NT2/D1 (cell line): ENCODE data around the gene PIGM.

Experiments used
- DNase-seq: peaks from one replicate; pipeline ENCODE4 v3.0.0-alpha.2; 2011; ENCODE audit warnings: low read depth, low spot score
- H3K27me3 ChIP-seq: 2 replicates; pipeline ENCODE4 v1.6.0; 2011; ENCODE audit warnings: mild to moderate bottlenecking; ENCODE audit not compliant: insufficient read length, insufficient read depth
- H3K36me3 ChIP-seq: 2 replicates; pipeline ENCODE4 v1.6.1; 2011; ENCODE audit warnings: mild to moderate bottlenecking, low read length, mixed read lengths; ENCODE audit not compliant: insufficient read depth, insufficient read length
- H3K4me1 ChIP-seq: 2 replicates; pipeline ENCODE4 v1.5.1; 2011; ENCODE audit not compliant: insufficient read depth, insufficient read length
- H3K4me3 ChIP-seq: 2 replicates; pipeline ENCODE4 v1.5.1; 2011; ENCODE audit warnings: low read depth; ENCODE audit not compliant: insufficient read length
- H3K9ac ChIP-seq: 2 replicates; pipeline ENCODE4 v1.6.0; 2011; ENCODE audit warnings: low read depth; ENCODE audit not compliant: insufficient read length
- H3K9me3 ChIP-seq: 2 replicates; pipeline ENCODE4 v1.5.1; 2011; ENCODE audit warnings: mild to moderate bottlenecking, low read length; ENCODE audit not compliant: insufficient read depth
- SUZ12 ChIP-seq: IDR thresholded peaks from 2 replicates; pipeline ENCODE4 v1.6.1; 2011; ENCODE audit not compliant: insufficient read length, insufficient read depth; ENCODE audit errors: extremely low read depth
- YY1 ChIP-seq: IDR thresholded peaks from 2 replicates; pipeline ENCODE4 v1.6.1; 2011; ENCODE audit not compliant: insufficient read length, insufficient read depth
- ZNF274 ChIP-seq: IDR thresholded peaks from 2 replicates; pipeline ENCODE4 v1.6.1; 2011; ENCODE audit warnings: mild to moderate bottlenecking, low read depth, low read length

PIGM gene

GRCh38 chr1:160020196-160020595, 11.6 kb downstream of the PIGM start:
- H3K9me3 ChIP-seq: no peaks in the 10 kb centered on the region
- H3K9ac ChIP-seq: no peak overlapping the region
- no peak overlapping the region for H3K4me3 ChIP-seq
- TF ChIP-seq ZNF274 (no peak), SUZ12 (no peak), YY1 (no peak)
- no peak for DNase-seq
- no peaks in the 10 kb centered on the region for H3K4me1 ChIP-seq
- no peaks in the 10 kb centered on the region for H3K36me3 ChIP-seq
- H3K27me3 ChIP-seq: no peaks in the 10 kb centered on the region

GRCh38 chr1:160018900-160019299, 12.9 kb downstream of the PIGM start:
- Histone ChIP-seq H3K4me1 (no peaks in the 10 kb centered on the region), H3K9me3 (no peaks in the 10 kb centered on the region), H3K4me3 (no peak overlapping the region), H3K27me3 (no peaks in the 10 kb centered on the region), H3K9ac (no peak overlapping the region), H3K36me3 (no peaks in the 10 kb centered on the region)
- DNase-seq: no peak
- TF ChIP-seq SUZ12: no peak

GRCh38 chr1:160018347-160018746, 13.4 kb downstream of the PIGM start:
- no peak overlapping the region for H3K4me3 ChIP-seq
- no peaks in the 10 kb centered on the region for H3K27me3 ChIP-seq
- no peaks in the 10 kb centered on the region for H3K4me1 ChIP-seq
- H3K9ac ChIP-seq: no peak overlapping the region
- no peaks in the 10 kb centered on the region for H3K36me3 ChIP-seq
- no peak for TF ChIP-seq SUZ12
- no peak for TF ChIP-seq YY1
- TF ChIP-seq ZNF274: no peak
- DNase-seq: no peak
- H3K9me3 ChIP-seq: no peaks in the 10 kb centered on the region

GRCh38 chr1:160017592-160017991, 14.2 kb downstream of the PIGM start:
- Histone ChIP-seq H3K36me3 (no peaks in the 10 kb centered on the region), H3K9me3 (no peaks in the 10 kb centered on the region), H3K9ac (no peak overlapping the region), H3K27me3 (no peaks in the 10 kb centered on the region), H3K4me1 (no peaks in the 10 kb centered on the region), H3K4me3 (no peak overlapping the region)
- DNase-seq: no peak
- TF ChIP-seq ZNF274 (no peak), SUZ12 (no peak), YY1 (no peak)

GRCh38 chr1:160011781-160012180, 20.0 kb downstream of the PIGM start:
- no peaks in the 10 kb centered on the region for H3K9me3 ChIP-seq
- no peaks in the 10 kb centered on the region for H3K36me3 ChIP-seq
- DNase-seq: no peak
- TF ChIP-seq SUZ12 (no peak), YY1 (no peak), ZNF274 (no peak)
- H3K27me3 ChIP-seq: no peaks in the 10 kb centered on the region
- no peak overlapping the region for H3K4me3 ChIP-seq
- H3K4me1 ChIP-seq: no peaks in the 10 kb centered on the region
- H3K9ac ChIP-seq: no peak overlapping the region

GRCh38 chr1:160009801-160010200, 22.0 kb downstream of the PIGM start:
- no peak for DNase-seq
- H3K27me3 ChIP-seq: no peaks in the 10 kb centered on the region
- no peaks in the 10 kb centered on the region for H3K36me3 ChIP-seq
- no peak overlapping the region for H3K9ac ChIP-seq
- TF ChIP-seq ZNF274 (no peak), SUZ12 (no peak), YY1 (no peak)
- no peaks in the 10 kb centered on the region for H3K9me3 ChIP-seq
- no peak overlapping the region for H3K4me3 ChIP-seq
- no peaks in the 10 kb centered on the region for H3K4me1 ChIP-seq

GRCh38 chr1:160009081-160009480, 22.7 kb downstream of the PIGM start:
- Histone ChIP-seq H3K4me1 (no peaks in the 10 kb centered on the region), H3K9me3 (no peaks in the 10 kb centered on the region), H3K4me3 (no peak overlapping the region), H3K27me3 (no peaks in the 10 kb centered on the region), H3K36me3 (no peaks in the 10 kb centered on the region), H3K9ac (no peak overlapping the region)
- no peak for DNase-seq
- TF ChIP-seq YY1 (no peak), SUZ12 (no peak), ZNF274 (no peak)

GRCh38 chr1:160007577-160008200, 24.1 kb downstream of the PIGM start:
- no peak overlapping the region for H3K4me3 ChIP-seq
- TF ChIP-seq YY1 (no peak), SUZ12 (no peak), ZNF274 (no peak)
- H3K4me1 ChIP-seq: no peaks in the 10 kb centered on the region
- no peak overlapping the region for H3K9ac ChIP-seq
- H3K9me3 ChIP-seq: no peaks in the 10 kb centered on the region
- H3K27me3 ChIP-seq: no peaks in the 10 kb centered on the region
- no peaks in the 10 kb centered on the region for H3K36me3 ChIP-seq
- peak; percentile 63 for DNase-seq
